NB4 (cell line): ENCODE data around the gene CHRDL2.

Source experiments
- CTCF ChIP-seq: IDR thresholded peaks from one replicate; pipeline ENCODE4 v1.5.1; 2012; ENCODE audit warnings: low read depth, low read length
- MAX ChIP-seq: IDR thresholded peaks from 2 replicates; pipeline ENCODE4 v1.6.1; 2011; ENCODE audit warnings: low read depth, low read length
- POLR2A ChIP-seq: IDR thresholded peaks from 2 replicates; pipeline ENCODE4 v1.6.1; 2011; ENCODE audit warnings: mild to moderate bottlenecking; ENCODE audit not compliant: insufficient read length; ENCODE audit errors: extremely low read depth

- TF ChIP-seq CTCF (no peak), MAX (no peak), POLR2A (no peak)
These were observed 51.1 kb downstream of the CHRDL2 start for GRCh38 chr11:74680035-74680671.
